H1 (cell line): ENCODE data around the gene PGBD5. TPM values are rescaled to one million over a fixed set of nuclear protein-coding genes. Genes with fewer than 3 reads are reported as not detected.

Experiments used
- CTCF ChIA-PET: fragments of 300-600 bp; sonication (Branson Sonifier 250); formaldehyde crosslinking; loops from one replicate; lab custom pipeline; 2021; ENCODE audit not compliant: partially characterized antibody; lab: Charles Lee
- POLR2A ChIA-PET: fragments of 300-600 bp; sonication (Branson Sonifier 250); formaldehyde crosslinking; loops from one replicate; lab custom pipeline; 2021; ENCODE audit warnings: inconsistent platforms; ENCODE audit not compliant: partially characterized antibody; lab: Charles Lee
- DNase-seq, 2 experiments: peaks; one replicate each; pipeline versions ENCODE4 v3.0.0 to v3.0.0-alpha.2; 2010 to 2022; ENCODE audit warnings: low spot score in 2 of 2, low read depth in 1 of 2, mixed read lengths in 1 of 2
- FAIRE-seq: peaks from 2 replicates; lab custom pipeline; 2011; peaks lifted over from hg19 to GRCh38; lab: Jason Lieb, UNC
- H2AFZ ChIP-seq: 2 replicates; pipeline ENCODE4 v1.8.1; 2012; ENCODE audit warnings: low read length, inconsistent platforms
- H2AK5ac ChIP-seq: 2 replicates; pipeline ENCODE4 v1.6.1; 2013; ENCODE audit warnings: low read depth, low read length
- H2BK120ac ChIP-seq: replicated peaks from 2 replicates; pipeline ENCODE3; 2013; ENCODE audit warnings: low read depth, low read length, inconsistent platforms
- H2BK12ac ChIP-seq: 2 replicates; pipeline ENCODE4 v1.6.1; 2013; ENCODE audit warnings: low read depth, low read length
- H2BK15ac ChIP-seq: 2 replicates; pipeline ENCODE4 v1.6.1; 2013; ENCODE audit warnings: low read length
- H2BK20ac ChIP-seq: 2 replicates; pipeline ENCODE4 v1.6.1; 2013; ENCODE audit warnings: low read length
- H2BK5ac ChIP-seq: 2 replicates; pipeline ENCODE4 v1.6.1; 2013; ENCODE audit warnings: low read depth, low read length
- H3K14ac ChIP-seq: 2 replicates; pipeline ENCODE4 v1.6.1; 2013; ENCODE audit warnings: inconsistent platforms; ENCODE audit not compliant: insufficient read length
- H3K18ac ChIP-seq: 2 replicates; pipeline ENCODE4 v1.6.1; 2013; ENCODE audit warnings: low read length; ENCODE audit errors: extremely low read depth
- H3K23ac ChIP-seq: 2 replicates; pipeline ENCODE4 v1.6.1; 2013; ENCODE audit warnings: inconsistent platforms; ENCODE audit not compliant: insufficient read length
- H3K23me2 ChIP-seq: 2 replicates; pipeline ENCODE4 v1.6.1; 2013; ENCODE audit warnings: low read depth, low read length
- H3K27ac ChIP-seq: 2 replicates; pipeline ENCODE4 v1.6.1; 2011; ENCODE audit warnings: low read depth, low read length, inconsistent platforms
- H3K27me3 ChIP-seq, 4 experiments: replicated peaks in 1 of 4; 1 replicate in 1 of 4; 2 replicates in 3 of 4; pipeline versions ENCODE4 v1.6.1 to v1.8.1; 2011 to 2013; ENCODE audit warnings: low read length in 3 of 4, mild to moderate bottlenecking in 3 of 4, inconsistent platforms in 2 of 4, mixed read lengths in 2 of 4, moderate library complexity in 1 of 4; ENCODE audit not compliant: control insufficient read depth in 3 of 4, insufficient read depth in 3 of 4; ENCODE audit errors: extremely low read depth in 1 of 4
- H3K36me3 ChIP-seq, 4 experiments: 2 replicates each; pipeline versions ENCODE4 v1.6.1 to v1.8.1; 2011 to 2013; ENCODE audit warnings: mild to moderate bottlenecking in 4 of 4, low read length in 3 of 4, moderate library complexity in 2 of 4, control low read depth in 1 of 4, inconsistent platforms in 1 of 4; ENCODE audit not compliant: insufficient read depth in 4 of 4, control insufficient read depth in 2 of 4
- H3K4ac ChIP-seq: replicated peaks from 2 replicates; pipeline ENCODE3; 2013; ENCODE audit warnings: low read length, low read depth, mixed read lengths, inconsistent platforms; ENCODE audit not compliant: insufficient read length
- H3K4me1 ChIP-seq, 4 experiments: replicated peaks in 1 of 4; 1 replicate in 1 of 4; 2 replicates in 3 of 4; pipeline versions ENCODE4 v1.6.1 to v1.8.1; 2011 to 2013; ENCODE audit warnings: low read length in 3 of 4, inconsistent platforms in 2 of 4, mixed read lengths in 1 of 4; ENCODE audit not compliant: insufficient read depth in 4 of 4, control insufficient read depth in 3 of 4
- H3K4me2 ChIP-seq, 2 experiments: 2 replicates each; pipeline versions ENCODE4 v1.6.1 to v1.8.1; 2011 to 2013; ENCODE audit warnings: low read depth in 2 of 2, low read length in 2 of 2, control low read depth in 1 of 2, inconsistent platforms in 1 of 2, mild to moderate bottlenecking in 1 of 2; ENCODE audit not compliant: insufficient read depth in 1 of 2
- H3K4me3 ChIP-seq, 4 experiments: fragments of 200-600, 300-600 bp in 1 of 4; sonication (generic), shearing (Covaris generic), sonication (Bioruptor Twin) in 1 of 4; 2 replicates each; pipeline versions ENCODE4 v1.5.1 to v1.8.1; 2011 to 2016; ENCODE audit warnings: low read length in 4 of 4, low read depth in 3 of 4, control low read depth in 2 of 4, inconsistent platforms in 2 of 4, mild to moderate bottlenecking in 2 of 4, mixed read lengths in 1 of 4, moderate library complexity in 1 of 4; ENCODE audit not compliant: insufficient read depth in 2 of 4; ENCODE audit errors: extremely low read depth in 1 of 4
- H3K56ac ChIP-seq: replicated peaks from 2 replicates; pipeline ENCODE3; 2013; ENCODE audit warnings: low read depth, mild to moderate bottlenecking, mixed read lengths, low read length, inconsistent platforms; ENCODE audit not compliant: insufficient read length
- H3K79me1 ChIP-seq: 2 replicates; pipeline ENCODE4 v1.6.1; 2013; ENCODE audit warnings: low read depth, low read length, control low read depth
- H3K79me2 ChIP-seq, 2 experiments: 2 replicates each; pipeline versions ENCODE4 v1.6.1 to v1.8.1; 2012 to 2013; ENCODE audit warnings: low read length in 2 of 2, mild to moderate bottlenecking in 2 of 2, inconsistent platforms in 1 of 2; ENCODE audit not compliant: insufficient read depth in 2 of 2, control insufficient read depth in 1 of 2
- H3K9ac ChIP-seq, 4 experiments: replicated peaks in 1 of 4; 1 replicate in 1 of 4; 2 replicates in 3 of 4; pipeline versions ENCODE4 v1.6.1 to v1.8.1; 2011 to 2013; ENCODE audit warnings: low read depth in 3 of 4, low read length in 3 of 4, control low read depth in 2 of 4, mild to moderate bottlenecking in 2 of 4, moderate library complexity in 2 of 4, inconsistent platforms in 1 of 4; ENCODE audit errors: extremely low read depth in 1 of 4
- H3K9me3 ChIP-seq, 2 experiments: 2 replicates each; pipeline versions ENCODE4 v1.6.1 to v1.8.1; 2012 to 2013; ENCODE audit warnings: mild to moderate bottlenecking in 2 of 2, moderate library complexity in 2 of 2, control low read depth in 1 of 2, inconsistent platforms in 1 of 2, low read depth in 1 of 2, low read length in 1 of 2, mixed read lengths in 1 of 2; ENCODE audit not compliant: insufficient read depth in 2 of 2
- H4K20me1 ChIP-seq, 2 experiments: replicated peaks in 1 of 2; 2 replicates each; pipeline versions ENCODE3 to v1.8.1; 2011 to 2013; ENCODE audit warnings: inconsistent platforms in 2 of 2, low read length in 2 of 2, mild to moderate bottlenecking in 1 of 2; ENCODE audit not compliant: insufficient read depth in 2 of 2, control insufficient read depth in 1 of 2
- H4K5ac ChIP-seq: 2 replicates; pipeline ENCODE4 v1.6.1; 2013; ENCODE audit warnings: low read length, low read depth, mixed read lengths, inconsistent platforms; ENCODE audit not compliant: insufficient read length
- H4K8ac ChIP-seq: 2 replicates; pipeline ENCODE4 v1.8.0; 2013; ENCODE audit warnings: mild to moderate bottlenecking, moderate library complexity, low read length, inconsistent platforms; ENCODE audit not compliant: insufficient read depth; ENCODE audit errors: extremely low read depth
- H4K91ac ChIP-seq: replicated peaks from 2 replicates; pipeline ENCODE3; 2013; ENCODE audit warnings: low read length, mixed read lengths, inconsistent platforms; ENCODE audit not compliant: insufficient read length
- BCL11A ChIP-seq, 2 experiments: IDR thresholded peaks; one replicate each; pipeline ENCODE4 v1.6.1; 2011; ENCODE audit warnings: low read depth in 2 of 2, low read length in 2 of 2, mild to moderate bottlenecking in 2 of 2
- CTCF ChIP-seq, 3 experiments: IDR thresholded peaks; 1 replicate in 2 of 3; 2 replicates in 1 of 3; pipeline versions ENCODE4 v1.5.1 to v1.6.1; 2011; ENCODE audit warnings: low read length in 3 of 3, mild to moderate bottlenecking in 3 of 3, inconsistent platforms in 2 of 3, low read depth in 1 of 3, moderate library complexity in 1 of 3; ENCODE audit not compliant: insufficient read depth in 1 of 3; ENCODE audit errors: control extremely low read depth in 1 of 3
- E2F6 ChIP-seq: IDR thresholded peaks from 2 replicates; pipeline ENCODE4 v1.6.1; 2012; ENCODE audit warnings: inconsistent platforms
- SIN3A ChIP-seq, 2 experiments: IDR thresholded peaks in 1 of 2; conservative IDR thresholded peaks in 1 of 2; 2 replicates each; pipeline ENCODE4 v1.6.1; 2011 to 2012; ENCODE audit warnings: low read length in 2 of 2, improper control_type of control experiment in 1 of 2, low read depth in 1 of 2, mild to moderate bottlenecking in 1 of 2
- USF2 ChIP-seq: IDR thresholded peaks from 2 replicates; pipeline ENCODE4 v1.6.1; 2011; ENCODE audit warnings: low read length, improper control_type of control experiment
- WGBS, 2 experiments: shearing (Covaris generic) in 1 of 2; methylation state at CpG; one replicate each; pipeline versions ENCODE4 v1.1.6 to v1.1.7; 2013 to 2015; ENCODE audit warnings: low lambda C conversion rate in 2 of 2, mixed read lengths in 2 of 2, inconsistent platforms in 1 of 2, low coverage in 1 of 2, missing lambda C conversion rate in 1 of 2; ENCODE audit not compliant: insufficient replicate concordance in 2 of 2, insufficient coverage in 1 of 2, insufficient read length in 1 of 2; ENCODE audit errors: extremely low coverage in 1 of 2, missing lambda C conversion rate in 1 of 2; 5-methylcytosine and 5-hydroxymethylcytosine counted together
- polyA plus RNA-seq, 7 experiments: library from polyadenylated mRNA; depleted of rRNA in 3 of 7; stranded (reverse) in 5 of 7; unstranded in 2 of 7; fragments of >200 nt in 5 of 7; fragments of 200-250 nt in 2 of 7; gene quantifications; 1 replicate in 5 of 7; 2 replicates in 1 of 7; 4 replicates in 1 of 7; pipeline versions ENCODE4 v1.2.1 to v1.2.3, GENCODE V29; 2011 to 2013; ENCODE audit warnings: missing spikeins in 2 of 7, mixed read lengths in 2 of 7
- total RNA-seq: library from RNA; stranded (reverse); fragmentation: NEBNext Ultra II Directional; extraction: Animal tissue kit (Norgen Biotek cat#: 25700); gene quantifications from 2 replicates; pipeline ENCODE4 v1.2.1, GENCODE V29; 2021

The PGBD5 gene
- total and polyA plus RNA-seq, 2 of the 8 experiments (the other 6 are each of a cell fraction or from before 2014, with no cell fraction given) = 16.3 to 18.4 TPM

GRCh38 chr1:230310381-230311163 is 115.6 kb downstream of the PGBD5 start:
- ChIA-PET CTCF (interaction anchor here (0.6 to 1.2 kb wide), 6 partner anchors 20 to 750 kb away, joined by 3 to 5 read pairs (median 4); no protein-coding TSS in a partner anchor), POLR2A (no interaction called here)
- H4K8ac ChIP-seq = no peak overlapping the region
- H3K4ac ChIP-seq = no peak overlapping the region
- H3K27ac ChIP-seq = no peak overlapping the region
- H3K9ac ChIP-seq = no peak overlapping the region
- no peaks in the 10 kb centered on the region for H4K20me1 ChIP-seq
- H3K27me3 ChIP-seq = no peaks in the 10 kb centered on the region
- peak overlapping the region; percentile 9; the same call in 1 of the 2 replicates for H3K18ac ChIP-seq
- no peak overlapping the region for H3K14ac ChIP-seq
- DNase-seq (peak in 1 of 2 experiments; percentile 81), FAIRE-seq (peak; percentile 85)
- WGBS, 2 experiments = 43% methylated on average over 14 of the region's 14 CpGs; no CpG with 5 or more reads in 1 of the 2 experiments
- H3K79me1 ChIP-seq = no peaks in the 10 kb centered on the region
- H2BK15ac ChIP-seq = no peak overlapping the region
- H4K91ac ChIP-seq = no peak overlapping the region
- H3K4me2 ChIP-seq = no peak overlapping the region
- H3K23me2 ChIP-seq = no peaks in the 10 kb centered on the region
- no peak overlapping the region for H3K4me3 ChIP-seq
- no peaks in the 10 kb centered on the region for H3K9me3 ChIP-seq
- H2BK20ac ChIP-seq = 0 out of 2 replicates have a peak overlapping the region, but pooled peaks have one; percentile 6
- H2BK120ac ChIP-seq = peak overlapping the region; percentile 45
- H3K23ac ChIP-seq = no peak overlapping the region
- no peak overlapping the region for H2AK5ac ChIP-seq
- no peak overlapping the region for H2BK12ac ChIP-seq
- no peak overlapping the region for H3K56ac ChIP-seq
- H3K4me1 ChIP-seq = peaks cover 0 to 2% (median 0%) of the 10 kb centered on the region in 4 experiments; a peak in 1 of 7 replicates
- H2BK5ac ChIP-seq = no peak overlapping the region
- no peaks in the 10 kb centered on the region for H3K79me2 ChIP-seq
- 0 out of 2 replicates have a peak overlapping the region, but pooled peaks have one; percentile 86 for H2AFZ ChIP-seq
- peak overlapping the region; percentile 10 for H4K5ac ChIP-seq
- no peaks in the 10 kb centered on the region for H3K36me3 ChIP-seq
- 0 out of 4 replicates have a peak, but pooled peaks of 1 of the 2 experiments have one; percentile 53 for TF ChIP-seq SIN3A (conservative IDR thresholded peaks at IDR 0.05 in 1 of 2, IDR thresholded peaks at IDR 0.05 in 1 of 2; ENCODE audit: low read depth in 1 of 2, low read length in 2 of 2)
- TF ChIP-seq CTCF (IDR thresholded peaks at IDR 0.05; ENCODE audit: control extremely low read depth in 1 of 3, insufficient read depth in 1 of 3, low read depth in 1 of 3, low read length in 3 of 3) = peak; percentile 77 to 88 (median 87)
- TF ChIP-seq BCL11A (IDR thresholded peaks at IDR 0.05; ENCODE audit: low read depth in 2 of 2, low read length in 2 of 2) = no peak
- no peak for TF ChIP-seq E2F6
- no peak for TF ChIP-seq USF2
